IPS-18c (cell line): ENCODE measurements around the gene TLE3.
"Not testable (repeated sequence)": the region's sequence is repeated elsewhere in the genome, so short reads cannot be mapped to it uniquely, and the experiment has no call there.

Source experiments
- H3K4me3 ChIP-seq: 2 replicates; pipeline ENCODE4 v1.7.0; 2013; ENCODE audit warnings: low read depth, mild to moderate bottlenecking, low read length, moderate library complexity; ENCODE audit not compliant: insufficient read depth
- H3K9me3 ChIP-seq: one replicate; pipeline ENCODE4 v1.6.1; 2013; ENCODE audit warnings: mild to moderate bottlenecking, low read length, moderate library complexity; ENCODE audit not compliant: control insufficient read depth, insufficient read depth

The TLE3 gene

GRCh38 chr15:70128414-70129140, 30.9 kb upstream of the TLE3 start:
- Histone ChIP-seq H3K4me3 (no peak overlapping the region), H3K9me3 (no peaks in the 10 kb centered on the region)

DNA sequence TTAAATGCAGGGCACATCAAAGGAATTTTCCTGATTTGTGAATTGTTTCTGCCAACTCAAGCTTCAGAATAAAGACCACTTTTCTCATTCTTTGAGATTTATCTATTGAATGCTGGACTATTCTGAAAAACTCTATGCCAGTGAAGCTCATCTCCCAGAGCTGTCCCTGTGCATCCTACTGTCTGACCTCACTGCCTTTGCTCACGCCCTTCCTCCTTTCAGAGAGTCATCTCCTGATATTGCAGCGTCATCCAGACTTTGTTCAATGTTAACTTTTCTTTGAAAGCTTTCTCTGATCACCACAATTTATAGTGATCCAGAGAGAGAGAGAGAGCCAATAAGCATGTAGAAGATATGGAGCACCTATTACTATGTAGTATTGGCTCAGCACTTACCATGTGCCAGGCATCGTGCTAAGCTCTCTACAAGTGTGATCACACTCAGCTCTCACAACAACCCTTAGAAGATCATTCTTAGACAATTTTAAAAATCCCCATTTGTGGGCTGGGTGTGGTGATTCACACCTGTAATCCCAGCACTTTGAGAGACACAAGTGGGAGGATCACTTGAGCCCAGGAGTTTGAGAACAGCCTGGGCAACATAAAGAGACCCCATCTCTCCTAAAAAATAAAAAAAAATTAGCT, 30.2 kb upstream of the TLE3 start:
- no peak overlapping the region for H3K4me3 ChIP-seq
- H3K9me3 ChIP-seq: no peaks in the 10 kb centered on the region

DNA sequence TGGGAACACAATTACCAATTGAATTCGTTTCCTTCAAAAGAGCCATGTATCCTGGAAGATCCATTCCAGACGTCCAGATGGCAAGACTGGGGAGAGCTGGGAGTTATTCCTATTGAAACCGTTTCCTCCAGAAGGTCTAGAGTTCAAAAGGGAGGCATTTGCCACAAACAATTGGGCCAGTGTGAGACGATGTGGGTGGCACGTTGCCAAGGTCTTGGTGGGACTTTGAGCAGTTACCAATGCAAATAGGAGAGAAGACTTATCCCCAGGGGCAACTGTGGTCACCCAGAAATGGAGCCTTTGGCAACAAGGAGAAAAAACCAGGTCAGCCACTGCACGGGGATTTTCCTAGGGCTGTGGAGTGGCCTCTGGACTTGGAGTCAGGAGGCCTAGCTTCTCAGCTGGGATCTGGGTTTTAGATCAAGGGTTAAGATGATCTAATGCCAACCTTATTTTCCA, 29.6 kb upstream of the TLE3 start:
- Histone ChIP-seq H3K4me3 (no peak overlapping the region), H3K9me3 (no peaks in the 10 kb centered on the region)

- H3K4me3 ChIP-seq: no peak overlapping the region
- H3K9me3 ChIP-seq: no peaks in the 10 kb centered on the region
Measured at GRCh38 chr15:70126362-70126761, 28.6 kb upstream of the TLE3 start.

DNA sequence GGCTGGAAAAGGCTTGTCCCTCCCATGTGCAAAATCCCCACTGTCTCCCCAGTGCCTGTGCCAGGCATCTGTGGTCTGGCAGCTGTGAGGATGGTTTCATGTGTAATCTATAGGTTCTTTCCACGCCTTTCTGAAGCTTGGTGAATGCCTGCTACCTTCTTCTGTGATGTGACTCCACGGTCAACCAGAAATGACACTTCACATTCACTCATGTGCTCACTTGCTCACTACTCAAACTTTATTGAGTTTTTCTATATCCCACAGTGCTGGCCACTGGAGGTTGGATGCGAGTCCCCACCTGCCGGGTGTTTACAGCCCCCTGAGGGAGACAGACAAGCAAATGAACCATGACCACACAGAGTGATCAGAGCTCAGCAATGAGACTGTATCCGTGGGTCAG, 27.9 kb upstream of the TLE3 start:
- H3K4me3 ChIP-seq: no peak overlapping the region
- H3K9me3 ChIP-seq: no peaks in the 10 kb centered on the region

DNA sequence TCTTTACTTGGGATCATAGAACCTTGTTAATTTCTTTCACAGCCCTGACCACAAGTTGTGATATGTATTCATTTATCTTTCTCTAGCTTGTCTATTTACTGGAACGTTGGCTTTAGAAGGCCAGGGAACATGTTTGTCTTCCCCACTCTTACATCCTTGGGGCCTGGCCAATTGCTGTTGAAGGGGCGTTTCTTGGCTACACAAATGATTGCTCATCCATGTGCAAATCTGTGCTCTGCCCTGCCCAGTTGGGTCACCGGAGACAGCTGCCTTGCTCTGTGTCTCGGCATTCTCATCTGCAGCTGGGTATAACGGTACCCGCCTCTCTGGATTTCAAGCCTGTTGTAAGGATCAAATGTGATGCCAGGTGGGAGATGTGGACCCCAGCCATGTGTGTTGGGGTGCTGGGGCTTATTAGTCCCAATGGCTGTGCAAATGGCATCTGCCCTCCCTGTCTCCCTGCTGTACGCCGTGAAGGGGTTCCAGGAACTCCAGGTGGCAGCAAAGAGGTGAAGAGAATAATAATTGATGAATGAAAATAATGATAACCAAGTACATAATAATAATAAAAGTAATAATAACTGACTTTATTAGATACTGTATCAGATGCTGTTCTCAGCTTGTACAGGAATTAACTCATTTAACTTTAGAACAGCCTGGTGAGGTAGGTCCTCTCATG, 24.0 kb upstream of the TLE3 start:
- Histone ChIP-seq H3K9me3 (no peaks in the 10 kb centered on the region), H3K4me3 (no peak overlapping the region)

DNA sequence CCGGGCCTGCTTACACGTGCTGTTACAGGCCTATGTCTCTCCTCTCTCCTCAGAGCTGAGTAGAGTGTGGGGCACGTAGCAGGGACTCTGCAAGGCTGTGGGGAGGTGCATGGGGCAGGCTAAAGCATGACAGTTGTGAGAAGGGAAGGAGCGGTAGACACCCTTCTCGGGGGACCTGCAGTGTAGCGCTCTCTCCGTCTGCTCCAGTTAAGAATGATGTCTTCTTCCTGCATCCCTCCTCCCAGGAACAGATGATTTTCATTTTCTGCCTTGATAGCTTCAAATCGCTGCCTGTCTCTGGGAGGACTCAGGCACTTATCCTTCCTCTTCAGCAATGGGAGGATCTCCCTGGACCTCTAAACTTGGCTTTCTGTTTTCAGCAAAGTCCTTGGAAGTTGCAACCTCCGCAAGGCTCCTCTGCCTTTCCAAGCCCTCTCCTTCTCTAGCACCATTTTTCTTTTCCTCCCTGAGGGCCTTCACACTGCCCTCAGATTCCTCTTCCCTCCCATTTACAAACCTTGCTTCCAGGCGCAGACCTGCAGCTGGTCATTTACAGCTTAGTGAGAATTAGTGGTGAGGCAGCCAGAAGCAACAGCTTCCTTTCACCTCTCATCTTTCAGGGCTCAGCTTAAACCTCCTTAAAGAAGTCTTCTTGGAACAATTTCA, 23.4 kb upstream of the TLE3 start:
- H3K9me3 ChIP-seq: no peaks in the 10 kb centered on the region
- no peak overlapping the region for H3K4me3 ChIP-seq

DNA sequence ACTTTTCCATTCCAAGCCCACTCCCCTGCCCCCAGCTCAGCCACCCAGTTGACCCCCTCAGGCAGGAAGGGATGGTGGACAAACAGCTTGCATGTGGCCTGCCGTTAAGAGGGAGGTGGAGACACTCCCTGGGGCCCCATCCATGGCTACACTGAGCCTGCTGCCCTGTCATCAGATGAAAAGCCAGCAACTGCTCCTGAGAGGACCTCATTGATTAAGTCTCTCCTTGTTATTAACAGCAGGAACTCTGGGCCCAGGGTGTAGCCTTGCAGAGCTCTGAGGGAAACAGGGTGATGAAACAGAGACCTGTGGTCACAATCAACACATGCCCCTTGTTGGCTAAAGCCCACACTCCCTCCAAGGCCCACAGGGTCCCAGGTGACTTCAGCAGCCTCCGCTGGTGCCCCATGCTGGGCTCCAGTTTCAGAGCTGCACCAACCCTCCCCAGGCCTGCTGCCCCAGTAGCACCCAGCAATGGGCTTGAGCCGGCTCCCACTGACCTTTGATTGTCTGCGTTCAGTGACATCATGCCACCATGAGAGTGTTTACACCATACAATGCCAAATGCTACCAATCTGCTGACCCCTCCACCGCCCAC, 22.3 kb upstream of the TLE3 start:
- Histone ChIP-seq H3K9me3 (no peaks in the 10 kb centered on the region), H3K4me3 (no peak overlapping the region)

DNA sequence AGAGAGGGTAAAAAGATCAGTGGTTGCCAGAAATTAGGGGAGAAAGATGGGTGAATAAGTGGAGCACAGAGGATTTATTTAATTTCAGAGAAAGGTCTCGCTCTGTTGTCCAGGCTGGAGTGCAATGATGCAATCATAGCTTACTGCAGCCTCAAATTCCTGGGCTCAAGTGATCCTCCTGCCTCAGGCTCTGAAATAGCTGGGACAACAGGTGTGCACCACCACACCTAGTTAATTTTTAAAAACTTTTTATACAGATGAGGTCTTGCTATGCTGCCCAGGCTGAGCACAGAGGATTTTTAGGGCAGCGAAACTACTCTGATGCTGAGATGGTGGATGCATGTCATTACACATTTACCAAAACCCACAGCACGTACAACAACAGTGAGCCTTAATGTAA, 20.9 kb upstream of the TLE3 start:
- Histone ChIP-seq H3K9me3 (no peaks in the 10 kb centered on the region), H3K4me3 (no peak overlapping the region)

- H3K4me3 ChIP-seq: no peak overlapping the region
- H3K9me3 ChIP-seq: no peaks in the 10 kb centered on the region
Measured at GRCh38 chr15:70116317-70116716, 18.6 kb upstream of the TLE3 start.

- H3K4me3 ChIP-seq: no peak overlapping the region
- H3K9me3 ChIP-seq: no peaks in the 10 kb centered on the region
Measured at GRCh38 chr15:70114221-70114620, 16.5 kb upstream of the TLE3 start.

DNA sequence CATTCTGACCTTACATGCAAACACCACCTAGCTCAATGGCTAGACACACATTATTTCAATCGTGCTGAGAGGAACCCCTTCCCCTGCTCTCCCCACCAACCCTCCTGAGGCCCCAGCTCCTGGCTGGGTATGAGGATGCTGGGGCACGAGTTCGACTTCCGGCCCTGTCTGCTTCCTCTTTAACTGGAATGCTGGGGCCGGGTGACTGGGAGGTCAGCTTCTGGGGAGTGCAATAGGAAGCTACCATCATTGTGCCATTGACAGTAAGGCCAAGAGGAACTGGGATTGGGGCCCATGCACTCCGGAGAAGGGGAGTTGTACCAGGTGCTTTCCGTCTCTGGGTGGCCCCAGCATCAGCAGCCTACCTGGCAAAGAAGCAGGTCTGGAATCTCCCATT, 15.6 kb upstream of the TLE3 start:
- Histone ChIP-seq H3K9me3 (no peaks in the 10 kb centered on the region), H3K4me3 (no peak overlapping the region)

- not testable (repeated sequence) for H3K4me3 ChIP-seq, H3K9me3 ChIP-seq
Measured at GRCh38 chr15:70112572-70113303, 15.0 kb upstream of the TLE3 start.

DNA sequence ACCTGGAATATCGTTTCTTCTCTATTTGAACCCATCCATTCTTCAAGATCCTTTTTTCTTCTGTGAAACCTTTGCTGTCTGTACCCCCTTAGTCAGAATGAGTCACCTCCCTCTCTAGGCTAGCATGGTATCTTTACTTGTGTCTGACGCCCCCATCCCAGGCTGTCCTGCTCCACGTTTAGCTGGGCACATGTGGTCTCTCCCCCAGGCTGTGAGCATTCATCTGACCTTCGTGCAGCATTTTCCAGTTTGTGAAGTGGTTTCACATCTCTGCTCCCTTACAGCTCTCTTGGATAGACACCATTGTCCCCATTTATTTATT, 14.3 kb upstream of the TLE3 start:
- Histone ChIP-seq H3K9me3 (no peaks in the 10 kb centered on the region), H3K4me3 (no peak overlapping the region; the same call in 1 of the 2 replicates)

GRCh38 chr15:70111203-70112073, 13.7 kb upstream of the TLE3 start:
- Histone ChIP-seq H3K4me3 (no peak overlapping the region; the same call in 1 of the 2 replicates), H3K9me3 (no peaks in the 10 kb centered on the region)

DNA sequence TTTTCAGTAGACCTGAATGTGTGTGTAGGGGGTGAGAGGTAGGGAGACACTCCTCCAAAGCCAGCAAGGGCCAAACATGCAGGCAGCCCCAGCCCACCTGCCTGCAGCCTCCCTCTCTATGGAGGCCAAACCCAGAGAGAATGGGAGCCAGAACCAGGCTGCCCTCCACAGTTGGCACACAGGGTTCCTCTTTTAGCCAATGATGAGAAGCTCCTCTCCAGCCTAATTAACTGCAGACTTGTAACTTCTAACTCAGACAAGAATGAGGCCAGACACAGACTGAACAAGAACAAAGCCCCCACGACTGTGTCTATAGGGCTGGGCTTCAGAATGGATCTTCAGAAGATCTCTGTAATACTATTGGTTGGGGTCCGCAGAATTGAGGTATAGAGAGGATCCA, 12.3 kb upstream of the TLE3 start:
- no peak overlapping the region for H3K4me3 ChIP-seq
- no peaks in the 10 kb centered on the region for H3K9me3 ChIP-seq
